OCI-LY7 (cell line): ENCODE measurements around the gene ZMIZ1.

Experiments
- CTCF ChIP-seq: fragments of 200-600 bp; sonication (generic); conservative IDR thresholded peaks from 2 replicates; pipeline ENCODE4 v1.5.1; 2014; ENCODE audit warnings: mild to moderate bottlenecking, antibody characterized with exemption, low read length, moderate library complexity, mixed read lengths
- EZH2phosphoT487 ChIP-seq: fragments of 200-600 bp; sonication (generic); IDR thresholded peaks from 2 replicates; pipeline ENCODE4 v1.6.1; 2018; ENCODE audit warnings: low read depth, borderline replicate concordance, mild to moderate bottlenecking, mixed run types, antibody characterized with exemption, low read length, moderate library complexity, mixed read lengths

GRCh38 chr10:79319115-79319771 is 250.5 kb downstream of the ZMIZ1 start:
- TF ChIP-seq CTCF (no peak), EZH2phosphoT487 (no peak)
